HCT116 (cell line): Measurements from ENCODE around the gene NHLH1. TPM values are rescaled to one million over a fixed set of nuclear protein-coding genes. Genes with fewer than 3 reads are reported as not detected.

Experiments used
- ATAC-seq: fragments of 200-7000 bp; cut with Tn5 transposase; 2 replicates; pipeline ENCODE4 v1.9.1; 2020; ENCODE audit warnings: mild to moderate bottlenecking, moderate library complexity
- BruUV-seq: library from RNA; stranded (reverse); fragments of 400-500 nt; replicated peaks from 2 replicates; lab custom pipeline; 2021; lab: Mats Ljungman, UMichigan
- CTCF ChIA-PET: fragments of 300-600 bp; sonication (Branson Sonifier 250); formaldehyde crosslinking; loops from one replicate; lab custom pipeline; 2021; ENCODE audit warnings: antibody characterized with exemption; lab: Charles Lee
- POLR2A ChIA-PET: fragments of 300-600, 350-600 bp; sonication (Branson Sonifier 250); formaldehyde crosslinking; loops from one replicate; lab custom pipeline; 2021; ENCODE audit warnings: antibody characterized with exemption; lab: Charles Lee
- RAD21 ChIA-PET, 2 experiments: fragments of 300-600 bp; sonication (Branson Sonifier 250); formaldehyde crosslinking; loops; one replicate each; lab custom pipeline; 2023; ENCODE audit warnings: low total read pairs in 2 of 2; ENCODE audit not compliant: uncharacterized antibody in 2 of 2, unreplicated experiment in 2 of 2, low non-redundant PET in 1 of 2; lab: Charles Lee
- DNase-seq: peaks from one replicate; pipeline ENCODE4 v3.0.0-alpha.2; 2010; ENCODE audit warnings: low read depth, low spot score
- H2AFZ ChIP-seq: fragments of 200-600 bp; shearing (Covaris generic), sonication (generic); 2 replicates; pipeline ENCODE4 v1.6.1; 2017; ENCODE audit warnings: low read depth, mixed run types, mixed read lengths, antibody characterized with exemption, low read length; ENCODE audit not compliant: poor library complexity, severe bottlenecking
- H3K27ac ChIP-seq: 2 replicates; pipeline ENCODE4 v1.5.1; 2012; ENCODE audit warnings: low read depth, low read length
- H3K27me3 ChIP-seq: fragments of 200-600 bp; sonication (generic); 2 replicates; pipeline ENCODE4 v1.6.1; 2016; ENCODE audit warnings: mixed run types, low read length, mixed read lengths; ENCODE audit not compliant: insufficient read depth
- H3K36me3 ChIP-seq, 2 experiments: fragments of 200-500 bp in 1 of 2; fragments of 200-600 bp in 1 of 2; sonication (Bioruptor generic) in 1 of 2; sonication (generic) in 1 of 2; 2 replicates each; pipeline versions ENCODE4 v1.5.1 to v1.6.1; 2014 to 2016; ENCODE audit warnings: low read length in 2 of 2, inconsistent platforms in 1 of 2, mixed read lengths in 1 of 2, mixed run types in 1 of 2; ENCODE audit not compliant: insufficient read depth in 2 of 2, control insufficient read depth in 1 of 2
- H3K4me1 ChIP-seq, 2 experiments: fragments of 200-600 bp in 1 of 2; sonication (generic) in 1 of 2; 2 replicates each; pipeline versions ENCODE4 v1.5.1 to v1.6.1; 2012 to 2017; ENCODE audit warnings: low read length in 2 of 2, inconsistent platforms in 1 of 2, mild to moderate bottlenecking in 1 of 2, mixed read lengths in 1 of 2, mixed run types in 1 of 2, moderate library complexity in 1 of 2; ENCODE audit not compliant: insufficient read depth in 2 of 2, control insufficient read depth in 1 of 2
- H3K4me2 ChIP-seq: fragments of 200-600 bp; sonication (generic); 2 replicates; pipeline ENCODE4 v1.6.1; 2017; ENCODE audit warnings: mixed run types, low read length, mixed read lengths
- H3K4me3 ChIP-seq, 2 experiments: fragments of 200-600 bp in 1 of 2; sonication (generic) in 1 of 2; replicated peaks in 1 of 2; 2 replicates each; pipeline ENCODE4 v1.5.1; 2011 to 2016; ENCODE audit warnings: low read length in 2 of 2, control low read depth in 1 of 2, low read depth in 1 of 2, mild to moderate bottlenecking in 1 of 2, mixed read lengths in 1 of 2, mixed run types in 1 of 2
- H3K79me2 ChIP-seq: fragments of 200-600 bp; sonication (generic); 2 replicates; pipeline ENCODE4 v1.6.1; 2017; ENCODE audit warnings: mild to moderate bottlenecking, mixed run types, low read length, moderate library complexity, mixed read lengths; ENCODE audit not compliant: insufficient read depth
- H3K9ac ChIP-seq: fragments of 200-600 bp; sonication (generic); 2 replicates; pipeline ENCODE4 v1.6.1; 2016; ENCODE audit warnings: low read length, mixed read lengths
- H3K9me2 ChIP-seq: fragments of 200-600 bp; sonication (generic), shearing (Covaris generic); 2 replicates; pipeline ENCODE4 v1.6.1; 2017; ENCODE audit warnings: mixed run types, mild to moderate bottlenecking, moderate library complexity; ENCODE audit not compliant: insufficient read depth
- H3K9me3 ChIP-seq, 2 experiments: fragments of 200-500 bp in 1 of 2; fragments of 200-600 bp in 1 of 2; sonication (Bioruptor generic) in 1 of 2; sonication (generic) in 1 of 2; 2 replicates each; pipeline ENCODE4 v1.6.1; 2014 to 2017; ENCODE audit warnings: low read length in 2 of 2, mixed read lengths in 2 of 2, inconsistent platforms in 1 of 2, low read depth in 1 of 2, mild to moderate bottlenecking in 1 of 2, mixed run types in 1 of 2, moderate library complexity in 1 of 2; ENCODE audit not compliant: control insufficient read depth in 1 of 2, insufficient read depth in 1 of 2
- H4K20me1 ChIP-seq: fragments of 200-600 bp; sonication (generic), shearing (Covaris generic); 2 replicates; pipeline ENCODE4 v1.6.1; 2017; ENCODE audit warnings: mixed run types, mild to moderate bottlenecking, moderate library complexity; ENCODE audit not compliant: insufficient read depth
- CBX3 ChIP-seq: IDR thresholded peaks from 2 replicates; pipeline ENCODE4 v1.6.1; 2012; ENCODE audit warnings: low read depth
- CEBPB ChIP-seq: IDR thresholded peaks from 2 replicates; pipeline ENCODE4 v1.6.1; 2012; ENCODE audit warnings: low read depth
- CTCF ChIP-seq, 3 experiments: fragments of 200-600 bp in 1 of 3; sonication (generic) in 1 of 3; IDR thresholded peaks in 2 of 3; conservative IDR thresholded peaks in 1 of 3; 2 replicates each; pipeline ENCODE4 v1.5.1; 2012 to 2017; ENCODE audit warnings: low read depth in 2 of 3, low read length in 2 of 3, antibody characterized with exemption in 1 of 3, borderline replicate concordance in 1 of 3, control low read depth in 1 of 3, mild to moderate bottlenecking in 1 of 3, mixed read lengths in 1 of 3, mixed run types in 1 of 3, moderate library complexity in 1 of 3; ENCODE audit not compliant: insufficient read depth in 1 of 3
- EGR1 ChIP-seq: IDR thresholded peaks from 2 replicates; pipeline ENCODE4 v1.6.1; 2012; ENCODE audit warnings: low read depth
- ELF1 ChIP-seq: IDR thresholded peaks from 2 replicates; pipeline ENCODE4 v1.6.1; 2012; ENCODE audit warnings: low read depth, borderline replicate concordance
- EZH2 ChIP-seq: fragments of 200-600 bp; sonication (generic); IDR thresholded peaks from 2 replicates; pipeline ENCODE4 v1.6.1; 2017; ENCODE audit warnings: antibody characterized with exemption, mixed run types
- FOSL1 ChIP-seq: IDR thresholded peaks from 2 replicates; pipeline ENCODE4 v1.6.1; 2012; ENCODE audit warnings: low read depth
- JUND ChIP-seq: IDR thresholded peaks from 2 replicates; pipeline ENCODE4 v1.6.1; 2012
- POLR2A ChIP-seq: IDR thresholded peaks from 2 replicates; pipeline ENCODE4 v1.7.0; 2011; ENCODE audit warnings: borderline replicate concordance; ENCODE audit not compliant: insufficient read depth, insufficient read length; ENCODE audit errors: extremely low read depth
- POLR2AphosphoS5 ChIP-seq: IDR thresholded peaks from 2 replicates; pipeline ENCODE4 v1.6.1; 2011; ENCODE audit warnings: mild to moderate bottlenecking, low read depth, low read length, moderate library complexity
- RAD21 ChIP-seq: IDR thresholded peaks from 2 replicates; pipeline ENCODE4 v1.6.1; 2012; ENCODE audit warnings: low read depth, mild to moderate bottlenecking
- REST ChIP-seq: IDR thresholded peaks from 2 replicates; pipeline ENCODE4 v1.6.1; 2012; ENCODE audit warnings: low read depth
- SP1 ChIP-seq: IDR thresholded peaks from 2 replicates; pipeline ENCODE4 v1.6.1; 2012; ENCODE audit warnings: low read depth
- SRF ChIP-seq: IDR thresholded peaks from 2 replicates; pipeline ENCODE4 v1.6.1; 2012; ENCODE audit warnings: low read depth
- TCF7L2 ChIP-seq: IDR thresholded peaks from 2 replicates; pipeline ENCODE4 v1.7.0; 2011; ENCODE audit warnings: borderline replicate concordance, inconsistent platforms; ENCODE audit not compliant: insufficient read depth, insufficient read length; ENCODE audit errors: extremely low read depth
- YY1 ChIP-seq: IDR thresholded peaks from 2 replicates; pipeline ENCODE4 v1.6.1; 2011; ENCODE audit warnings: low read length, low read depth, moderate library complexity, mild to moderate bottlenecking; ENCODE audit not compliant: insufficient replicate concordance; ENCODE audit errors: extremely low read depth
- ZBTB33 ChIP-seq: IDR thresholded peaks from 2 replicates; pipeline ENCODE4 v1.6.1; 2011; ENCODE audit warnings: mild to moderate bottlenecking, low read length, moderate library complexity; ENCODE audit not compliant: insufficient replicate concordance; ENCODE audit errors: extremely low read depth
- ZFX ChIP-seq: fragments of 450-650 bp; IDR thresholded peaks from 2 replicates; pipeline ENCODE4 v1.6.1; 2017
- ZNF274 ChIP-seq: fragments of 200-500 bp; sonication (Bioruptor generic); IDR thresholded peaks from 2 replicates; pipeline ENCODE4 v1.6.1; 2014; ENCODE audit warnings: mild to moderate bottlenecking, low read depth, low read length, inconsistent platforms
- intact Hi-C: fragments of 100-400 bp; cut with micrococcal nuclease; formaldehyde crosslinking; loops from 2 replicates; pipeline ENCODE4 v1.10.0; 2022
- total RNA-seq: library from RNA; stranded (reverse); gene quantifications from one replicate; pipeline ENCODE4 v1.2.1, GENCODE V29; 2021; ENCODE audit not compliant: unreplicated experiment

Gene NHLH1
- total RNA-seq, 1 experiment from 2014 or later = 0.12 TPM

- H3K27ac ChIP-seq = no peak overlapping the region
- no peak for DNase-seq
- H3K9ac ChIP-seq = no peak overlapping the region
- no peaks in the 10 kb centered on the region for H3K36me3 ChIP-seq
- POLR2A ChIA-PET = no interaction called here
- H2AFZ ChIP-seq = no peak overlapping the region
- H4K20me1 ChIP-seq = no peaks in the 10 kb centered on the region
- BruUV-seq = no TSS peak
- CTCF ChIA-PET = no interaction called here
- H3K79me2 ChIP-seq = no peaks in the 10 kb centered on the region
- intact Hi-C loops = no loop called here
- no peaks in the 10 kb centered on the region for H3K9me3 ChIP-seq
- H3K4me1 ChIP-seq = peaks cover 0 to 15% of the 10 kb centered on the region in 2 experiments; a peak in 2 of 4 replicates
- no peak for TF ChIP-seq CEBPB
- no peak for TF ChIP-seq SP1
- no peak for TF ChIP-seq EZH2
- no peak for TF ChIP-seq POLR2AphosphoS5
- no peak for TF ChIP-seq ZBTB33
- TF ChIP-seq YY1 = no peak
- no peak for TF ChIP-seq REST
- TF ChIP-seq ELF1 = no peak
- TF ChIP-seq ZFX = no peak
- no peak for TF ChIP-seq EGR1
- no peak for TF ChIP-seq ZNF274
- TF ChIP-seq RAD21 = no peak
- TF ChIP-seq TCF7L2 = no peak
- TF ChIP-seq JUND = no peak
- no peak for TF ChIP-seq SRF
- no peak for TF ChIP-seq FOSL1
- TF ChIP-seq POLR2A = no peak
- TF ChIP-seq CTCF (IDR thresholded peaks at IDR 0.05 in 2 of 3, conservative IDR thresholded peaks at IDR 0.05 in 1 of 3; ENCODE audit: borderline replicate concordance in 1 of 3, insufficient read depth in 1 of 3, low read depth in 2 of 3, low read length in 2 of 3) = no peak
- TF ChIP-seq CBX3 = no peak
- H3K4me3 ChIP-seq = no peak overlapping the region
- RAD21 ChIA-PET = no interaction called here
- no peak overlapping the region for H3K4me2 ChIP-seq
- H3K9me2 ChIP-seq = no peaks in the 10 kb centered on the region
- H3K27me3 ChIP-seq = no peaks in the 10 kb centered on the region
- no peak for ATAC-seq
Measured at GRCh38 chr1:160401487-160401805, 34.6 kb downstream of the NHLH1 start.
